Measurements from ENCODE around the gene STARD3.

STARD3 gene

DNA sequence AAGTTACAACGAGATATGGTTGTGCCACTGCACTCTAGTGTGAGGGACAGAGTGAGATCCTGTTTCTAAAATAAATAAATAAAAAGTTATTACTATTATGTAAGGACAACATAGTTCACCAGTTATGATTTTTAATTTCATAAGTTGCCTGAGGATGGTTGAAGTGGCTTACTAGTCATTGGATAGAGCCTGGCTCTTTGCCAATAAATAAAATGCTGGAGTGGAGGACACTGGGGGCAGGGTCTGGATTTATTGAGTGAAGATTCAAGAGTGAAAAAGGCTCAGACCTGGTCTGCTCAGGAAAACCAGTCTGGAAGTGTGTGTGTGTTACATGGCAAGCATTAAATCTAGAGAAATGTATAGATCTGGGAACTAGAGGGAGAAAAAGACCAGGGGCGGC, 2.1 kb downstream of the STARD3 start:
- no peak for DNase-seq (ENCODE audit: low spot score)

- no peak for DNase-seq (ENCODE audit: low spot score)
Observed at GRCh38 chr17:39639566-39640458, 2.9 kb downstream of the STARD3 start.

DNA sequence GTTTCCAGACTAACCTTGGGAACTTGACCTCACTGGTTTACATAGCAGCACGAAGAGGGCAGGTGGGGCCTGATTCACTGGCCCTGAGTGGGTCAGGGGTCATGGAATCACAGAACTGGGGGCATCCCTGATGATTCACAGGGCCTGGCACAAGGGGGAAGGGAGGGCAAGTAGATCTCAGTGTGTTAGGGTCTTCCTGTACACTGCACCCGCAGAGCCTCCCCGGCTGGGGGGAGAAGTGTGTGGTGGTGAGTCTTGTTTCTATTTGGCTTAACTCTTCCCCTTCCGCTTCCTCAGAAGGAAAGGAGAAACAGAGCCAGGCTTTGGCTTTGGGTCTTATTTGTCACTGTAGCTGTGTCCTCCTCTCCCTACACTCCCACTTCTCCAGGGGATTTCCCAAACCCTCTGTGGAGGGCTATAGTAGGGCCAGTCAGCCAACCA, 3.7 kb downstream of the STARD3 start:
- DNase-seq (ENCODE audit: low spot score): no peak

- no peak for DNase-seq (ENCODE audit: low spot score)
Observed at GRCh38 chr17:39641097-39641496, 4.2 kb downstream of the STARD3 start.

GRCh38 chr17:39641883-39642282, 4.9 kb downstream of the STARD3 start:
- DNase-seq (ENCODE audit: low spot score): no peak

DNA sequence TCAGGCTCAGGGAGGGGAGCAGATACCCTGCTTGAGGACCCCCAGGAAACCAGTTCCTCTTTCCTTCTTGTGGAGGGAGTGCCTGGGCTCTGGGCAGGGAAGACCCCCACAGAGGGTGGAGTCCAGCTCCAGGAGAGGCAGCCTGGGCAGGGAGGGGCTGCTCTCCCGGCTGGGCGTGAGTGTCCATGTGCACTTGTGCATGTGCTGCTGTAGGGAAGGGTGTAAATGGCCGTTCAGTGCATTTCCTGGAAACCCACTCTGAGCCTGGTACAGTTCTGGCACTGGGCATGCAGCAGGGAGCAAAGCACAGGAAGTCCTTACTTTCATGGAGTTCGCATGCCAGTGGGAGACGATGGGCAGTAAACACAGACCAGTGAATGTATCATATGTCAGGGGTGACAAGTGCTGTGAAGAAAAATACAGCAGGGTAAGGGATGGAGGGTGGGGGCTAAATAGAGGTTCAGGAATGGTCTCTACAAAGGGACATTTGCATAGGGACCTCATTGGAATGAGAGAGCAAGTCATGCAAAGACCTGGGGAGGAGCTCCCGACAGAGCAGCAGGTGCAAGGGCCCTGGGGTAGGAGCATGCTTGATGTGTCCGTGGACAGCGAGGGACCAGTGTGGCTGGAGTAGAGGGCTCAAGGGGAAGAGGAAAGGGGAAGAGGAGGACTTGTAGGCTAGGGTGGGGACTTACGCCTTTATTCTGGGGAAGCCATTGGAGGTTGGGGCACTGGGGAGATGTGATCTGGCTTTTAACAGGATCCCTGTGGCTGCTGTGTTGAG, 5.5 kb downstream of the STARD3 start:
- no peak for DNase-seq (ENCODE audit: low spot score)

DNA sequence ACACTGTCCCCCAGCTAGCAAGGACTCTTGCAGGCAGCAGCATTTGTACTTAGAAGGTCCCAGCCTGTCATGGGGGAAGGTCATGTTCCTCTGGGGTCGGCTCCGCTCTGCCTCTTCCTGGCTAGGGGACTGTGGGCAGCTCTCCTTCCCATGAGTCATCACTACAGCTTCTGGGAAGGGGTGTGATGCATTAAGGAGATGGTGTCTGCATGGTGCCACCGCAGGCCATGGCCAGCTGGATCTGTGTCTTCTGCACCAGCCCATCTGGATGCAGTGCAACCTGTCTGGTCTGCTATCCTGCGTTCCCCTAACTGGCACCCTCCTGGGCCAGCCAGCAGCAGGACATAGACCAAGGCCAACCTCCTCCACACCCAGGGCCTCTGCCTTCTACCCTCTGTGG, 6.3 kb downstream of the STARD3 start:
- DNase-seq (ENCODE audit: low spot score): no peak

DNA sequence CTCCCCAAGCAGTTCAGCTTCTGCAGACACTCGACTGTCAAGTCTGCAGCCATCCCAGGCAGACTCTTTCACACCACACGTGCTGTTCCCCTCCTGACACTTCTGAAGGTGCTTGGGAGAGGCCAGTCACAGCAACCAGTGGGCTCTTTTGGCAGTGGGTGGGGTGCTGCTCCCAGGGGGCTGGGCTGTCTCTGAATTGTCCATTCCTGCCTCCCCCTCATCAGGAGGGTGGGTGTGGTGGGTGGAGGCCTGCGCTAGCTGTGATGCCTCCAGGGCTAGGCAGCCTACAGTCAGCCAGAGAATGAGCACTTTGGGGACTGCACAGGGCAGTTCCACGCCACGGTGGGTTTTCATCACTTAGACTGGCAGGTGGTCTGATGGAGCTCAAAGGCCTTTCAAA, 10.3 kb downstream of the STARD3 start:
- DNase-seq (ENCODE audit: low spot score): no peak

DNA sequence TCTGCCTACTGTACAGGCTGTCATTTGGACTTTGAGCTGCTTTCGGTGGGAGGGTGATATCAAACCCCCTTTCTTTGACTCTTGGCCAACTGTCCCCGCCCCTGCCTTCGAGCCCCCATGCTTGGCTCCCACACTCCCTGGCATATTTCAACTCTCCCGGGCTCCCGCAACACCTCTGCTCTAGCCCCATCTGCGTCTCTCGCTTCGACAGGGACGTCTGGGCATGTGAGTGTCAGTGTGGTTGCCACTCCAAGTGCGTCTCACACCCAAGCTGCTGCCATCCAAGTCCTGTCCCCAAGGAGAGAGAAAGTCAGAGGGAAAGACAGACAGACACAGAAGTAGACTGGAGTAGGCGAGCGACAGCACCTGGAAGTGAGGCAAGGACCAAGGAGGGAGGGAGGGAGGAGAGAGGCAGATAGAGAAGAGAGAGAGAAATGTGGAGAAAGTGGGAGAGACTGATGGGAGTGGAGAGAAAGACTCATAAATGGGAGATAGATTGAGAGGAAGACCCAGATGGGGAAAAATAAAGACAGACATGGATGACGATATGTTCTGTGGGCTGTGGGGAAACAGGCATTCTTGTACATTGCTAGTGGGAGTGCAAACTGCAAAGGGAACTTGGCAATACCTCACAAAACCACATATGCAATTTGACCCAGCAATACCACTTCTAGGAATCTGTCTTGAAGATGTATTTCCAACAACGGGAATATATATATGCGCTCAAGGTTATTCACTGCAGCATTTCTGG, 11.8 kb downstream of the STARD3 start:
- no peak for DNase-seq (ENCODE audit: low spot score)

GRCh38 chr17:39650121-39650579, 13.2 kb downstream of the STARD3 start:
- no peak for DNase-seq (ENCODE audit: low spot score)

DNA sequence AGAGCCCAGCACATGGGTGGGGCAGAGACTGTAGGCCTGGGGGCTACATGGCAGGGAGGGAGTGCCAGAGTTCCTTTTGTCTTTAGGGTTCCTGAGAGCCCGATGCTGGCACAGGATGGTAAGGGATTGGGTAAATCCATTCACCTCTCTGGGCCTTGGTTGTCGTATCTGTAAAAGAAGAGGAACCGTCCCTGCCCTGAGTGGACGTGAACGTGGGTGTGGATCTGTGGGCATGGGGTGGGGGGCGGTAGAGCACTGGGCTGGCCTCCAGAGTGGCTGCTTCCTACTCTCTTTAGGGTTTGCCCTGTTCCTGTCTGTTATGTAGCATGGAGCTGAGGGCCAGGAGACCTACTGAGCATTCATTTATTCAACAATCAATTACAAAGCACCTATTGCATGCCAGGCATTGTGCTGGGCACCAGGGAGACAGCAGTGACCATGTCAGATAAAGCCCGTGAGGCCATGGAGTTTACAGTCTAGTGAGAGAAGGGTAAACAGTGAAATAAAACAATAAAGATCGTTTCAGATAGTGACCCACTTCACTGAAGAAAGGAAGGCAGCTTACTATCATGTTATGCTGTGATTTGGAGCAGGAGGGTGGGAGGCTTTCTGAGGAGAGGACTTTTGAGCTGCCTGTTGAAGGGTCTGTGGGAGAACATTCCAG, 15.1 kb downstream of the STARD3 start:
- no peak for DNase-seq (ENCODE audit: low spot score)

GRCh38 chr17:39652587-39653315, 15.8 kb downstream of the STARD3 start:
- DNase-seq (ENCODE audit: low spot score): no peak

GRCh38 chr17:39653316-39653661, 16.3 kb downstream of the STARD3 start:
- DNase-seq (ENCODE audit: low spot score): no peak

DNA sequence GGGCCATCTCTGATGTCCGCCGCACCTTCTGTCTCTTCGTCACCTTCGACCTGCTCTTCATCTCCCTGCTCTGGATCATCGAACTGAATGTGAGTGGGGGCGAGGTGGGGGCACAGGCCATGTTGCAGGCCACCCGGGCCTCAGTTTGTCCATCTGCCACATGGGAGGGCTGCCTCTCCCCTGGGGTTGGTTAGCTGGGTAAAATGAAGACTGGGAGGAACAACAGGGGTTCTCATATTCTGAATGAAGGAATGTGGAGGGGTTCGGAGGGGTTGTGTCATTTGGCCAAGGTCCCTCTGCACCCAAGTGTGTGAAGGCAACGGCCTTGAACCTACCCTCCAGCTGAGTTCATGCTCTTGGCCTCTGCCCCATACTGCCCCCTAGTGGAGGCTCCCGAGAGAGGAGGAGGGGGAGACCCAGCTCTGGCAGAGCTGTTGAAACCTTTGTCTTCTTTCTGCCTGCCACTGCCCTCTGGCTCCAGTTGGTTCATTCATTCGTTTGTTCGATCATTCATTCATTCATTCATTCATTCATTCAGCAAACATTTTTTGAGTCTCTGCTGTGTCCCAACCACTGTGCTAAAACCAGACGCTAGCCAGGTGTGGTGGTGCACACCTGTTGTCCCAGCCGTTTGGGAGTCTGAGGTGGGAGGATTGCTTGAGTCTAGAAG, 16.9 kb downstream of the STARD3 start:
- peak; percentile 82 for DNase-seq (ENCODE audit: low spot score)

DNA sequence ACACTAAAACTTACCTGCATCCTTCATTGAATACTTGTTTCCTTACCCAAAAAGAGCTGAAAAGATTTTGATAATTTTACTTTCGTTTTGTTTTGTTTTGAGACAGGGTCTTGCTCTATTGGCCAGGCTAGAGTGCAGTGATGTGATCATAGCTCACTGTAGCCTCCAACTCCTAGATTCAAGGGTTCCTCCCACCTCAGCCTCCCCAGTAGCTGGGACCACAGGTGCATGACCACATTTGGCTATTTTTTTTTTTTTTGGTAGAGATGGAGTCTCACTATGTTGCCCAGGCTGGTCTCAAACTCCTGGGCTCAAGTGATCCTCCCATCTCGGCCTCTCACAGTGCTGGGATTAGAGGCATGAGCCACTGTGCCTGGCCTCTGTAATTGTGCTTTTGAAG, 18.2 kb downstream of the STARD3 start:
- DNase-seq (ENCODE audit: low spot score): no peak

DNA sequence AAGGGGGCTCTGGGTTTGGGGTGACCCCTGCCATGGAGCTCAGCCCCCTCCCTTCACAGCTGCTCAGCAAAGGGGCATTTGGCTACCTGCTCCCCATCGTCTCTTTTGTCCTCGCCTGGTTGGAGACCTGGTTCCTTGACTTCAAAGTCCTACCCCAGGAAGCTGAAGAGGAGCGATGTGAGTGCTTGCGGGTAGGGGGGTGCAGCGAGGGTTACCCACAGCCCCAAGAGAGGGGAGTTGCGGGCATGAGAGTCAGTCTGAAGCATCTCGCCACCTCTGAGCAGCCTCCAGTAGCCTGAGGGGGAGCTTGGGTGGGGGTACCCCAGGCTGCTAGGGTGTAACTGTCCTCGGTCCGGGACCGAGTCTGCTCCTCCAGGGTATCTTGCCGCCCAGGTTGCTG, 21.4 kb downstream of the STARD3 start:
- no peak for DNase-seq (ENCODE audit: low spot score)

DNA sequence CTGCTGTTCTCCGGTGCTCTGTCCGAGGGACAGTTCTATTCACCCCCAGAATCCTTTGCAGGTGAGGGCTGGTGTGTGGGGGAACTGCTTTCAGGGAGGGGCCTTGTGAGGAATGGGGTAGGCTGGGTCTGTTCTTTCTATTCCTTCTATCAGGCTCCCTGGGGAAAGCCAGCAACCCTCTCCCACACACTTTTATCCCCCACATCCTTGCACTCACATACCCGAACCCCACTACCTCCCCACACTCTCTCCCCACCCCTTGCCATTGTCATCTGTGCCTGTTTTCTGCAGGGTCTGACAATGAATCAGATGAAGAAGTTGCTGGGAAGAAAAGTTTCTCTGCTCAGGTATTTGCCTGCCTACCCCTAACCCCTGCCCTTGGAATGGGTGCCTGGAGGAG, 21.8 kb downstream of the STARD3 start:
- DNase-seq (ENCODE audit: low spot score): no peak

DNA sequence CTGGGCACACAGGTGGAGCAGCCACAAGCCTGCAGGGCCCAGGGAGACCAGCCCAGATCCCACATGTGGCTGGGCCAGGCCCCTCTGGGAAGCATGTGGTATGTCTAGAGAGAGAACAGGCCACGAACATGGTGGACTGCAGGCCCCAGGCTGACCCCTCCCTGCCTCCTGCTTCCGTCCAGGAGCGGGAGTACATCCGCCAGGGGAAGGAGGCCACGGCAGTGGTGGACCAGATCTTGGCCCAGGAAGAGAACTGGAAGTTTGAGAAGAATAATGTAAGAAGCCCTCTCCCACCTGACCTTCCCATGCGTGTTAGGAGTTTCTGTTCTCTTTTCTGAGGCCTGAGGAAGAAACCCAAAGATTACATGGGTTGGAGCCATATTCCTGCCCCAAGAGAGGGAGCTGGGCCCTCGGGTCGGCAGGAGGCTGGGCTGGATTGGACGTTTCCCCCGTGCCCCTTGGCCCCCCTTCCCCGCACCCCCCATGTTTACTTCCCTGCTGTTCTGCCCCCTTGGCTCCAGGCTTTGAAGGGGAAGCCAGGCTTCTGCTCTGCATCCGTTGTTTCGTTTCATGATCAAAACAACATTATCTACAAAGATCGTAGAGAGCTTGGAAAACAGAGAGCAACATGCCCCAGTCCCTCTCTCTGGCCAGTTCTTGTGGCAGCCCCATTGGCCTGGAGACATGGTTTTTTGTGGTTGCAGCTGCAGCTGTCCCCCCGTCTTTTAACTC, 22.5 kb downstream of the STARD3 start:
- DNase-seq (ENCODE audit: low spot score): no peak

DNA sequence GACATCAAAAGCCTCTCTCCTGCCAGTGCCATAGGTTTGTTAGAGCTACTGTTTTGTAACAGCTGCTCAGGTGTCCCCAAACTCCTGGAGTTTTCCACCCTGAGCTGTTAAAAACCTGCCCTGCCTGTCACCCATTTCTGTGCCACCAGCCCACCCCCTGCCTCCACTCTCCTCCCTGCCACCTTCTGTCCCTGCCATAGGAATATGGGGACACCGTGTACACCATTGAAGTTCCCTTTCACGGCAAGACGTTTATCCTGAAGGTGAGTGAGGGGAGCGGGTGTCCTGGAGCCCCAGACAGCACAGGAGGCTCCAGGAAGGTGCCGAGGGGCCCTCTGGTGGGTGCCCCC, 23.0 kb downstream of the STARD3 start:
- DNase-seq (ENCODE audit: low spot score): no peak
